IMR-90 (cell line): ENCODE data around the gene RHBDL1. TPM values are rescaled to one million over a fixed set of nuclear protein-coding genes. Genes with fewer than 3 reads are reported as not detected.

Source experiments
- ATAC-seq: fragments of 200-7000 bp; cut with Tn5 transposase; 2 replicates; pipeline ENCODE4 v1.9.1; 2020; ENCODE audit warnings: low read depth, mild to moderate bottlenecking, moderate library complexity
- BruUV-seq: library from RNA; stranded (reverse); fragments of 400-500 nt; replicated peaks from 2 replicates; lab custom pipeline; 2021; lab: Mats Ljungman, UMichigan
- CTCF ChIA-PET: fragments of 300-600 bp; formaldehyde crosslinking; extraction: SDS; loops from one replicate; lab custom pipeline; 2021; ENCODE audit warnings: antibody characterized with exemption; lab: Yijun Ruan, JAX
- POLR2A ChIA-PET: fragments of 300-600 bp; sonication (Branson Sonifier 250); formaldehyde crosslinking; loops from one replicate; lab custom pipeline; 2022; ENCODE audit warnings: antibody characterized with exemption; ENCODE audit not compliant: unreplicated experiment; lab: Charles Lee
- DNase-seq: peaks from one replicate; pipeline ENCODE4 v3.0.0; 2013
- H2AFZ ChIP-seq: replicated peaks from 2 replicates; pipeline ENCODE3; 2013; ENCODE audit warnings: low read length, mild to moderate bottlenecking; ENCODE audit not compliant: poor library complexity
- H2AK5ac ChIP-seq: 2 replicates; pipeline ENCODE4 v1.6.1; 2013; ENCODE audit warnings: low read depth, low read length, inconsistent platforms
- H2AK9ac ChIP-seq: replicated peaks from 2 replicates; pipeline ENCODE3; 2013; ENCODE audit warnings: mild to moderate bottlenecking, low read depth, low read length, moderate library complexity; ENCODE audit not compliant: poor library complexity
- H2BK120ac ChIP-seq: 2 replicates; pipeline ENCODE4 v1.6.1; 2013; ENCODE audit warnings: low read depth, low read length, inconsistent platforms
- H2BK15ac ChIP-seq: 3 replicates; pipeline ENCODE4 v1.6.1; 2013; ENCODE audit warnings: low read depth, low read length, inconsistent platforms
- H2BK20ac ChIP-seq: 2 replicates; pipeline ENCODE4 v1.6.1; 2013; ENCODE audit warnings: low read depth, mild to moderate bottlenecking, inconsistent platforms, low read length, moderate library complexity
- H2BK5ac ChIP-seq: 2 replicates; pipeline ENCODE4 v1.6.1; 2013; ENCODE audit warnings: mild to moderate bottlenecking, low read depth, low read length, inconsistent platforms; ENCODE audit not compliant: poor library complexity, severe bottlenecking
- H3K14ac ChIP-seq: replicated peaks from 2 replicates; pipeline ENCODE4 v1.6.1; 2013; ENCODE audit warnings: low read depth, low read length, inconsistent platforms
- H3K18ac ChIP-seq: 2 replicates; pipeline ENCODE4 v1.6.1; 2013; ENCODE audit warnings: low read depth, low read length, control low read depth
- H3K23ac ChIP-seq: 2 replicates; pipeline ENCODE4 v1.6.1; 2013; ENCODE audit warnings: low read depth, low read length, inconsistent platforms
- H3K27ac ChIP-seq: 2 replicates; pipeline ENCODE4 v1.5.1; 2013; ENCODE audit warnings: mild to moderate bottlenecking, control low read depth, low read length; ENCODE audit not compliant: insufficient read depth
- H3K27me3 ChIP-seq: 2 replicates; pipeline ENCODE4 v1.6.1; 2013; ENCODE audit warnings: low read length; ENCODE audit not compliant: control insufficient read depth, insufficient read depth
- H3K36me3 ChIP-seq: 2 replicates; pipeline ENCODE4 v1.6.1; 2013; ENCODE audit warnings: low read length, mixed read lengths; ENCODE audit not compliant: control insufficient read depth, insufficient read depth
- H3K4ac ChIP-seq: 2 replicates; pipeline ENCODE4 v1.6.1; 2013; ENCODE audit warnings: low read depth, low read length, inconsistent platforms
- H3K4me1 ChIP-seq: 2 replicates; pipeline ENCODE4 v1.6.1; 2013; ENCODE audit warnings: low read length, mixed read lengths; ENCODE audit not compliant: control insufficient read depth, insufficient read depth
- H3K4me2 ChIP-seq: 2 replicates; pipeline ENCODE4 v1.6.1; 2013; ENCODE audit warnings: low read depth, mild to moderate bottlenecking, control low read depth, low read length, moderate library complexity
- H3K4me3 ChIP-seq: 2 replicates; pipeline ENCODE4 v1.5.1; 2013; ENCODE audit warnings: low read depth, mild to moderate bottlenecking, control low read depth, low read length, moderate library complexity; ENCODE audit not compliant: insufficient read depth
- H3K56ac ChIP-seq: 2 replicates; pipeline ENCODE4 v1.6.1; 2013; ENCODE audit warnings: low read length, inconsistent platforms; ENCODE audit not compliant: insufficient read depth; ENCODE audit errors: extremely low read depth
- H3K79me1 ChIP-seq, 2 experiments: 2 replicates each; pipeline ENCODE4 v1.6.1; 2013; ENCODE audit warnings: low read length in 2 of 2, inconsistent platforms in 1 of 2, low read depth in 1 of 2
- H3K9ac ChIP-seq: 2 replicates; pipeline ENCODE4 v1.6.1; 2013; ENCODE audit warnings: low read depth, low read length, control low read depth
- H3K9me1 ChIP-seq: 2 replicates; pipeline ENCODE4 v1.6.1; 2013; ENCODE audit warnings: low read length, inconsistent platforms; ENCODE audit not compliant: insufficient read depth
- H3K9me3 ChIP-seq: 2 replicates; pipeline ENCODE4 v1.6.1; 2013; ENCODE audit warnings: low read length; ENCODE audit not compliant: control insufficient read depth, insufficient read depth
- H4K20me1 ChIP-seq: 2 replicates; pipeline ENCODE4 v1.6.1; 2013; ENCODE audit warnings: low read length, inconsistent platforms; ENCODE audit not compliant: insufficient read depth
- H4K5ac ChIP-seq: 2 replicates; pipeline ENCODE4 v1.6.1; 2013; ENCODE audit warnings: mild to moderate bottlenecking, low read depth, low read length, control low read depth
- H4K8ac ChIP-seq, 2 experiments: 2 replicates each; pipeline ENCODE4 v1.6.1; 2013; ENCODE audit warnings: low read depth in 2 of 2, low read length in 2 of 2, control low read depth in 1 of 2, inconsistent platforms in 1 of 2
- H4K91ac ChIP-seq: 2 replicates; pipeline ENCODE4 v1.6.1; 2013; ENCODE audit warnings: low read depth, low read length, inconsistent platforms; ENCODE audit not compliant: insufficient read depth
- BHLHE40 ChIP-seq: fragments of 150-350 bp; IDR thresholded peaks from 2 replicates; pipeline ENCODE4 v1.6.1; 2016; ENCODE audit warnings: mild to moderate bottlenecking, low read depth, low read length
- CEBPB ChIP-seq: IDR thresholded peaks from 2 replicates; pipeline ENCODE4 v1.6.1; 2012; ENCODE audit warnings: low read depth, low read length, improper control_type of control experiment
- CHD1 ChIP-seq: IDR thresholded peaks from 2 replicates; pipeline ENCODE4 v1.6.1; 2012; ENCODE audit warnings: low read depth, low read length, improper control_type of control experiment
- ELK1 ChIP-seq: fragments of 150-350 bp; IDR thresholded peaks from 2 replicates; pipeline ENCODE4 v1.6.1; 2016; ENCODE audit warnings: low read depth, mild to moderate bottlenecking, low read length, moderate library complexity, borderline replicate concordance
- FOS ChIP-seq: fragments of 150-350 bp; IDR thresholded peaks from 2 replicates; pipeline ENCODE4 v1.6.1; 2016; ENCODE audit warnings: low read depth, low read length
- MAFK ChIP-seq: IDR thresholded peaks from 2 replicates; pipeline ENCODE4 v1.6.1; 2012; ENCODE audit warnings: low read depth, low read length, improper control_type of control experiment
- MAZ ChIP-seq: IDR thresholded peaks from 2 replicates; pipeline ENCODE4 v1.6.1; 2012; ENCODE audit warnings: low read depth, mild to moderate bottlenecking, low read length, improper control_type of control experiment, moderate library complexity, borderline replicate concordance
- MXI1 ChIP-seq: IDR thresholded peaks from 2 replicates; pipeline ENCODE4 v1.6.1; 2012; ENCODE audit warnings: low read depth, mild to moderate bottlenecking, low read length, moderate library complexity, borderline replicate concordance
- NFE2L2 ChIP-seq: fragments of 150-350 bp; IDR thresholded peaks from 2 replicates; pipeline ENCODE4 v1.6.1; 2016; ENCODE audit warnings: low read depth, mild to moderate bottlenecking, low read length
- POLR2A ChIP-seq: IDR thresholded peaks from 2 replicates; pipeline ENCODE4 v1.6.1; 2012; ENCODE audit warnings: mild to moderate bottlenecking, low read depth, low read length
- RAD21 ChIP-seq: IDR thresholded peaks from 2 replicates; pipeline ENCODE4 v1.6.1; 2012; ENCODE audit warnings: low read length, improper control_type of control experiment
- RCOR1 ChIP-seq: IDR thresholded peaks from 2 replicates; pipeline ENCODE4 v1.6.1; 2012; ENCODE audit warnings: mild to moderate bottlenecking, low read length, improper control_type of control experiment; ENCODE audit not compliant: insufficient replicate concordance
- RFX5 ChIP-seq: IDR thresholded peaks from 2 replicates; pipeline ENCODE4 v1.8.0; 2012; ENCODE audit warnings: low read depth, mild to moderate bottlenecking, low read length, moderate library complexity
- SMC3 ChIP-seq: fragments of 150-350 bp; IDR thresholded peaks from 2 replicates; pipeline ENCODE4 v1.6.1; 2016; ENCODE audit warnings: low read depth, mild to moderate bottlenecking, antibody characterized with exemption, low read length, moderate library complexity
- WGBS, 2 experiments: methylation state at CpG; one replicate each; pipeline versions ENCODE4 v1.1.5 to v1.1.7; 2013; ENCODE audit warnings: missing lambda C conversion rate in 2 of 2; ENCODE audit not compliant: insufficient read length in 1 of 2; ENCODE audit errors: extremely low coverage in 2 of 2; 5-methylcytosine and 5-hydroxymethylcytosine counted together
- dilution Hi-C: fragments of 300-500 bp; cut with HindIII; formaldehyde crosslinking; loops from one replicate; pipeline ENCODE4 v1.14.3; 2018; ENCODE audit warnings: low sequenced_read_pairs; ENCODE audit not compliant: unreplicated experiment
- in situ Hi-C: fragments of 300-500 bp; cut with MboI; formaldehyde crosslinking; loops from 3 replicates; pipeline ENCODE4 v1.14.3; 2019; ENCODE audit warnings: low sequenced_read_pairs, inconsistent platforms, mixed read lengths
- intact Hi-C: fragments of 100-400 bp; cut with micrococcal nuclease; formaldehyde crosslinking; loops from 2 replicates; pipeline ENCODE4 v1.10.0; 2022
- polyA plus RNA-seq, 3 experiments: library from polyadenylated mRNA; depleted of rRNA; stranded (reverse); fragments of >200 nt; gene quantifications; 2 replicates each; pipeline ENCODE4 v1.2.3, GENCODE V29; 2012; ENCODE audit warnings: low replicate concordance in 1 of 3
- total RNA-seq: library from RNA; depleted of rRNA; stranded (reverse); fragments of >200 nt; gene quantifications from 2 replicates; pipeline ENCODE4 v1.2.3, GENCODE V29; 2012
- TF ChIP-seq, protein P1 (sequence below): fragments of 150-350 bp; IDR thresholded peaks from 2 replicates; pipeline ENCODE4 v1.6.1; 2017; ENCODE audit warnings: mild to moderate bottlenecking, antibody characterized with exemption, low read length, low read depth

Gene RHBDL1
- total and polyA plus RNA-seq, 2 of the 4 experiments (the other 2 are of a cell fraction), result 0.72 to 4.1 TPM

GRCh38 chr16:658679-659571, 16.5 kb upstream of the RHBDL1 start:
- Histone ChIP-seq H3K56ac (no peak overlapping the region), H2AK9ac (peak overlapping the region; percentile 3), H4K91ac (no peak overlapping the region), H3K79me1 (no peaks in the 10 kb centered on the region), H3K9ac (no peak overlapping the region), H4K5ac (no peak overlapping the region), H3K4me3 (no peak overlapping the region), H3K14ac (no peak overlapping the region), H2BK15ac (no peak overlapping the region), H2AFZ (no peak overlapping the region), H2BK20ac (no peak overlapping the region), H3K27ac (no peak overlapping the region), H3K4me1 (peaks cover 5% of the 10 kb centered on the region), H3K9me1 (no peaks in the 10 kb centered on the region), H3K18ac (no peak overlapping the region), H3K4ac (no peak overlapping the region), H3K27me3 (no peaks in the 10 kb centered on the region), H3K36me3 (peaks cover 4% of the 10 kb centered on the region), H2BK120ac (no peak overlapping the region), H3K4me2 (no peak overlapping the region), H4K20me1 (no peaks in the 10 kb centered on the region), H3K23ac (no peak overlapping the region), H2BK5ac (no peak overlapping the region), H2AK5ac (no peak overlapping the region), H3K9me3 (no peaks in the 10 kb centered on the region), H4K8ac (no peak overlapping the region)
- ATAC-seq (no peak), DNase-seq (no peak)
- ChIA-PET CTCF (no interaction called here), POLR2A (no interaction called here)
- dilution Hi-C loops, result no loop called here
- 85% methylated on average over 10 of the region's 35 CpGs; no CpG with 5 or more reads in 1 of the 2 experiments for WGBS, 2 experiments
- in situ Hi-C loops, result no loop called here
- intact Hi-C loops, result no loop called here
- no TSS peak for BruUV-seq
- no peak for TF ChIP-seq CEBPB
- TF ChIP-seq RCOR1, result no peak
- TF ChIP-seq RAD21, result no peak
- no peak for TF ChIP-seq SMC3
- TF ChIP-seq RFX5, result no peak
- TF ChIP-seq POLR2A, result no peak
- no peak for TF ChIP-seq MXI1
- TF ChIP-seq MAZ, result no peak
- no peak for TF ChIP-seq BHLHE40
- no peak for TF ChIP-seq MAFK
- TF ChIP-seq, protein P1, sequence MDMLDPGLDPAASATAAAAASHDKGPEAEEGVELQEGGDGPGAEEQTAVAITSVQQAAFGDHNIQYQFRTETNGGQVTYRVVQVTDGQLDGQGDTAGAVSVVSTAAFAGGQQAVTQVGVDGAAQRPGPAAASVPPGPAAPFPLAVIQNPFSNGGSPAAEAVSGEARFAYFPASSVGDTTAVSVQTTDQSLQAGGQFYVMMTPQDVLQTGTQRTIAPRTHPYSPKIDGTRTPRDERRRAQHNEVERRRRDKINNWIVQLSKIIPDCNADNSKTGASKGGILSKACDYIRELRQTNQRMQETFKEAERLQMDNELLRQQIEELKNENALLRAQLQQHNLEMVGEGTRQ, result no peak
- TF ChIP-seq FOS, result no peak
- no peak for TF ChIP-seq NFE2L2
- no peak for TF ChIP-seq CHD1
- TF ChIP-seq ELK1, result no peak
